CD14-positive monocyte (primary cell): ENCODE measurements around the gene DYNLT1. TPM values are rescaled to one million over a fixed set of nuclear protein-coding genes. Genes with fewer than 3 reads are reported as not detected.

Experiments
- DNase-seq, 3 donors: peaks; one replicate each; pipeline ENCODE4 v3.0.0-alpha.2; 2011 to 2022
- H2AFZ ChIP-seq: 2 replicates; pipeline ENCODE4 v1.6.0; 2012; ENCODE audit warnings: mild to moderate bottlenecking, low read depth, low read length, inconsistent platforms; ENCODE audit not compliant: insufficient read depth, poor library complexity, severe bottlenecking
- H3K27ac ChIP-seq, 2 donors: 1 replicate in 1 of 2; 2 replicates in 1 of 2; pipeline ENCODE4 v1.5.1; 2012 to 2013; ENCODE audit warnings: low read length in 2 of 2, control low read depth in 1 of 2, inconsistent platforms in 1 of 2, low read depth in 1 of 2, mild to moderate bottlenecking in 1 of 2
- H3K27me3 ChIP-seq, 2 donors: one replicate each; pipeline versions ENCODE4 v1.6.0 to v1.6.1; 2011 to 2013; ENCODE audit warnings: low read length in 2 of 2; ENCODE audit not compliant: control insufficient read depth in 2 of 2, insufficient read depth in 2 of 2
- H3K36me3 ChIP-seq, 2 donors: replicated peaks in 1 of 2; 1 replicate in 1 of 2; 2 replicates in 1 of 2; pipeline versions ENCODE4 v1.5.1 to v1.6.1; 2012 to 2013; ENCODE audit warnings: low read length in 2 of 2, control low read depth in 1 of 2, inconsistent platforms in 1 of 2, mild to moderate bottlenecking in 1 of 2; ENCODE audit not compliant: insufficient read depth in 2 of 2, control insufficient read depth in 1 of 2
- H3K4me1 ChIP-seq, 2 donors: 1 replicate in 1 of 2; 2 replicates in 1 of 2; pipeline versions ENCODE4 v1.5.1 to v1.6.1; 2012 to 2013; ENCODE audit warnings: low read length in 2 of 2, control low read depth in 1 of 2, inconsistent platforms in 1 of 2, mild to moderate bottlenecking in 1 of 2, moderate library complexity in 1 of 2; ENCODE audit not compliant: insufficient read depth in 2 of 2, control insufficient read depth in 1 of 2
- H3K4me2 ChIP-seq: replicated peaks from 2 replicates; pipeline ENCODE3; 2012; ENCODE audit warnings: low read length, moderate library complexity, mild to moderate bottlenecking; ENCODE audit not compliant: poor library complexity, severe bottlenecking; ENCODE audit errors: extremely low read depth
- H3K4me3 ChIP-seq, 3 experiments: fragments of 200-600 bp in 1 of 3; sonication (generic) in 1 of 3; replicated peaks in 1 of 3; 1 replicate in 2 of 3; 2 replicates in 1 of 3; pipeline ENCODE4 v1.5.1; 2011 to 2013; ENCODE audit warnings: low read length in 3 of 3, mild to moderate bottlenecking in 3 of 3, control low read depth in 2 of 3, low read depth in 2 of 3, inconsistent platforms in 1 of 3, moderate library complexity in 1 of 3
- H3K79me2 ChIP-seq: 2 replicates; pipeline ENCODE4 v1.6.0; 2012; ENCODE audit warnings: mild to moderate bottlenecking, control low read depth, inconsistent platforms, low read length, moderate library complexity; ENCODE audit not compliant: insufficient read depth
- H3K9ac ChIP-seq: 2 replicates; pipeline ENCODE4 v1.6.0; 2017; ENCODE audit warnings: low read length, mild to moderate bottlenecking; ENCODE audit not compliant: insufficient read depth, poor library complexity, severe bottlenecking
- H3K9me3 ChIP-seq, 2 donors: replicated peaks in 1 of 2; 1 replicate in 1 of 2; 2 replicates in 1 of 2; pipeline versions ENCODE4 v1.5.1 to v1.6.1; 2012 to 2013; ENCODE audit warnings: low read length in 2 of 2, control low read depth in 1 of 2; ENCODE audit not compliant: control insufficient read depth in 1 of 2, insufficient read depth in 1 of 2
- H4K20me1 ChIP-seq: 2 replicates; pipeline ENCODE4 v1.6.0; 2012; ENCODE audit warnings: mild to moderate bottlenecking, low read length, control low read depth, moderate library complexity; ENCODE audit not compliant: insufficient read depth
- H3K27ac Mint-ChIP-seq, 7 donors: one replicate each; pipeline ENCODE4 v1.8.0; 2020; ENCODE audit warnings: mild to moderate bottlenecking in 7 of 7, mixed read lengths in 7 of 7, moderate library complexity in 6 of 7, inconsistent platforms in 2 of 7
- H3K27me3 Mint-ChIP-seq, 3 donors: one replicate each; pipeline ENCODE4 v1.8.0; 2021 to 2022; ENCODE audit warnings: low read depth in 3 of 3, mild to moderate bottlenecking in 3 of 3, mixed read lengths in 3 of 3, moderate library complexity in 3 of 3, inconsistent platforms in 1 of 3
- H3K36me3 Mint-ChIP-seq, 2 donors: one replicate each; pipeline ENCODE4 v1.8.0; 2020; ENCODE audit warnings: mixed read lengths in 2 of 2, inconsistent platforms in 1 of 2, mild to moderate bottlenecking in 1 of 2
- H3K4me1 Mint-ChIP-seq: one replicate; pipeline ENCODE4 v1.8.0; 2020; ENCODE audit warnings: mild to moderate bottlenecking, mixed read lengths
- H3K4me3 Mint-ChIP-seq, 2 donors: one replicate each; pipeline ENCODE4 v1.8.0; 2020; ENCODE audit warnings: mild to moderate bottlenecking in 2 of 2, mixed read lengths in 2 of 2, moderate library complexity in 1 of 2
- H3K9me3 Mint-ChIP-seq, 7 donors: one replicate each; pipeline ENCODE4 v1.8.0; 2020 to 2022; ENCODE audit warnings: mixed read lengths in 7 of 7, mild to moderate bottlenecking in 6 of 7, moderate library complexity in 6 of 7, inconsistent platforms in 2 of 7
- CTCF ChIP-seq: fragments of 200-600 bp; IDR thresholded peaks from one replicate; pipeline ENCODE4 v1.8.0; 2022; ENCODE audit warnings: antibody characterized with exemption, mild to moderate bottlenecking
- WGBS: methylation state at CpG from one replicate; pipeline ENCODE4 v1.1.5; 2013; ENCODE audit warnings: missing lambda C conversion rate; ENCODE audit not compliant: insufficient coverage; 5-methylcytosine and 5-hydroxymethylcytosine counted together
- intact Hi-C, 2 donors: fragments of 100-400 bp; cut with micrococcal nuclease; formaldehyde crosslinking; loops; one replicate each; pipeline versions ENCODE4 v1.15.0 to v1.15.1; 2023
- polyA plus RNA-seq, 3 donors: library from polyadenylated mRNA; depleted of rRNA in 1 of 3; unstranded in 2 of 3; stranded (reverse) in 1 of 3; fragments of 300-500 nt in 2 of 3; fragments of >200 nt in 1 of 3; fragmentation: Illumina TruSeq in 2 of 3; gene quantifications; 1 replicate in 2 of 3; 2 replicates in 1 of 3; pipeline ENCODE4 v1.2.3, GENCODE V29; 2012 to 2021

Gene DYNLT1
- polyA plus RNA-seq, 3 donors = 248 to 287 (median 286) TPM

GRCh38 chr6:158639056-158639455 is 5.5 kb downstream of the DYNLT1 start:
- peaks cover 66 to 74% of the 10 kb centered on the region in 2 donors for H3K36me3 Mint-ChIP-seq
- Histone ChIP-seq H3K9ac (no peak overlapping the region), H3K4me3 (no peak overlapping the region), H3K9me3 (no peaks in the 10 kb centered on the region), H3K4me2 (no peak overlapping the region), H3K79me2 (peaks cover 78% of the 10 kb centered on the region), H3K36me3 (peaks cover 48 to 82% of the 10 kb centered on the region in 2 donors), H3K27ac (peak overlapping the region in 1 of 2 donors; percentile 59), H4K20me1 (peaks cover 83% of the 10 kb centered on the region), H3K27me3 (no peaks in the 10 kb centered on the region), H2AFZ (no peak overlapping the region), H3K4me1 (peaks cover 18 to 33% of the 10 kb centered on the region in 2 donors)
- intact Hi-C loops = no loop called here
- H3K27me3 Mint-ChIP-seq = peaks cover 0 to 2% (median 2%) of the 10 kb centered on the region in 3 donors
- peaks cover 39% of the 10 kb centered on the region for H3K4me1 Mint-ChIP-seq
- peak overlapping the region in 6 of 7 donors; percentile 25 to 76 (median 70) for H3K27ac Mint-ChIP-seq
- DNase-seq = no peak
- WGBS = no CpG with 5 or more reads among the region's 5 CpGs
- no peak for TF ChIP-seq CTCF
- no peak overlapping the region for H3K4me3 Mint-ChIP-seq
- no peaks in the 10 kb centered on the region for H3K9me3 Mint-ChIP-seq

- no peak overlapping the region for H3K4me3 ChIP-seq
- WGBS = 100% methylated on average over 1 of the region's 3 CpGs
- Mint-ChIP-seq H3K36me3 (peaks cover 67 to 78% of the 10 kb centered on the region in 2 donors), H3K9me3 (no peaks in the 10 kb centered on the region), H3K27me3 (peaks cover 0 to 2% (median 2%) of the 10 kb centered on the region in 3 donors), H3K4me3 (no peak overlapping the region), H3K4me1 (peaks cover 39% of the 10 kb centered on the region), H3K27ac (peak overlapping the region in 5 of 7 donors; percentile 48 to 76 (median 72))
- H3K36me3 ChIP-seq = peaks cover 51 to 89% of the 10 kb centered on the region in 2 donors
- no peaks in the 10 kb centered on the region for H3K9me3 ChIP-seq
- H3K79me2 ChIP-seq = peaks cover 71% of the 10 kb centered on the region
- peaks cover 86% of the 10 kb centered on the region for H4K20me1 ChIP-seq
- no peak overlapping the region for H3K4me2 ChIP-seq
- intact Hi-C loops = no loop called here
- no peak overlapping the region for H2AFZ ChIP-seq
- H3K27me3 ChIP-seq = no peaks in the 10 kb centered on the region
- H3K9ac ChIP-seq = no peak overlapping the region
- no peak for DNase-seq
- no peak for TF ChIP-seq CTCF
- H3K4me1 ChIP-seq = peaks cover 18 to 30% of the 10 kb centered on the region in 2 donors
- peak overlapping the region in 1 of 2 donors; percentile 59 for H3K27ac ChIP-seq
Observed at GRCh38 chr6:158638324-158638854, 6.2 kb downstream of the DYNLT1 start.
